ENCODE results near the gene NKAPD1.
"Not testable (repeated sequence)": the region's sequence is repeated elsewhere in the genome, so short reads cannot be mapped to it uniquely, and the experiment has no call there.

DNA sequence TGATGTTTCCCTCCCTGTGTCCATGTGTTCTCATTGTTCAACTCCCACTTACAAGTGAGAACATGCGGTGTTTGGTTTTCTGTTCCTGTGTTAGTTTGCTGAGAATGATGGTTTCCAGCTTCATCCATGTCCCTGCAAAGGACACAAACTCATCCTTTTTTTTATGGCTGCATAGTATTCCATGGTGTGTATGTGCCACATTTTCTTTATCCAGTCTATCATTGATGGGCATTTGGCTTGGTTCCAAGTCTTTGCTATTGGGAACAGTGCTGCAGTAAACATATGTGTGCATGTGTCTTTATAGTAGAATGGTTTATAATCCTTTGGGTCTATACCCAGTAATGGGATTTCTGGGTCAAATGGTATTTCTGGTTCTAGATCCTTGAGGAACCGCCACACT is 27.5 kb upstream of the NKAPD1 start:
- TF ChIP-seq CTCF (IDR thresholded peaks at IDR 0.05 in 2 of 3, conservative IDR thresholded peaks at IDR 0.05 in 1 of 3; ENCODE audit: borderline replicate concordance in 1 of 3, insufficient read depth in 1 of 3, low read depth in 2 of 3, low read length in 2 of 3); RAD21 (IDR thresholded peaks at IDR 0.05; ENCODE audit: low read depth); CBX3 (IDR thresholded peaks at IDR 0.05; ENCODE audit: low read depth): not testable (repeated sequence)
